ENCODE results near the gene ADA. TPM values are rescaled to one million over a fixed set of nuclear protein-coding genes. Genes with fewer than 3 reads are reported as not detected.

The ADA gene
- total and polyA plus RNA-seq, 9 of the 15 experiments (the other 6 are each of a cell fraction or from before 2014, with no cell fraction given), result 2.4 to 26.1 (median 5.3) TPM

GRCh38 chr20:44624743-44625271, 26.7 kb downstream of the ADA start:
- POLR2A ChIA-PET, result no interaction called here
- H4K20me1 ChIP-seq (replicated peaks; ENCODE audit: control insufficient read depth, insufficient read depth, low read length), result 0 out of 2 replicates have a peak, but pooled peaks cover 5% of the 10 kb centered on the region
- H3K79me2 ChIP-seq (ENCODE audit: control insufficient read depth, insufficient read depth, low read length), result no peaks in the 10 kb centered on the region
- H2AFZ ChIP-seq (ENCODE audit: low read depth, low read length), result no peak overlapping the region
- FAIRE-seq (no peak), DNase-seq (ENCODE audit: extremely low read depth in 1 of 4, low spot score in 3 of 4) (no peak), ATAC-seq (no peak)
- no peak overlapping the region for H3K9ac ChIP-seq (ENCODE audit: insufficient read depth in 1 of 2, low read depth in 2 of 2, low read length in 2 of 2)
- no peaks in the 10 kb centered on the region for H3K36me3 ChIP-seq (ENCODE audit: control insufficient read depth, insufficient read depth, low read length)
- BruUV-seq (replicated peaks), result no TSS peak
- H3K4me3 ChIP-seq, result no peak overlapping the region
- no peak overlapping the region for H3K4me2 ChIP-seq (ENCODE audit: insufficient read depth, low read length)
- peaks cover 11 to 14% of the 10 kb centered on the region in 2 experiments; a peak in 4 of 5 replicates for H3K4me1 ChIP-seq (replicated peaks in 1 of 2; ENCODE audit: control insufficient read depth in 2 of 2, insufficient read depth in 2 of 2, low read length in 2 of 2)
- H3K27me3 ChIP-seq (ENCODE audit: control insufficient read depth in 2 of 2, insufficient read depth in 2 of 2, low read length in 2 of 2), result no peaks in the 10 kb centered on the region; a peak in 1 of 5 replicates
- H3K9me1 ChIP-seq (ENCODE audit: control insufficient read depth, insufficient read depth, low read length), result no peaks in the 10 kb centered on the region
- 44% methylated on average over 6 of the region's 6 CpGs for WGBS (ENCODE audit: insufficient coverage, low coverage, missing lambda C conversion rate)
- in situ Hi-C loops (cut with MboI) (no loop called here), intact Hi-C loops (cut with micrococcal nuclease) (no loop called here)
- no peaks in the 10 kb centered on the region for H3K9me3 ChIP-seq (replicated peaks; ENCODE audit: control insufficient read depth, insufficient read depth, low read depth, low read length)
- TF ChIP-seq RBM25 (IDR thresholded peaks at IDR 0.05; ENCODE audit: low read depth, low read length, severe bottlenecking) (peak; percentile 63), HNRNPL (IDR thresholded peaks at IDR 0.05; ENCODE audit: low read depth, low read length) (no peak), BCOR (IDR thresholded peaks at IDR 0.05) (peak; percentile 51)
- CTCF ChIA-PET (ENCODE audit: low intra/inter-chr PET ratio), result interaction anchor here (0.9 kb wide), 1 partner anchor 15 kb away, joined by 3 read pairs; no protein-coding TSS in a partner anchor
- H3K27ac ChIP-seq (ENCODE audit: extremely low read depth, low read depth, low read length), result no peak overlapping the region

GRCh38 chr20:44624152-44624551, 27.3 kb downstream of the ADA start:
- CTCF ChIA-PET (ENCODE audit: low intra/inter-chr PET ratio), result interaction anchor here (0.9 kb wide), 1 partner anchor 15 kb away, joined by 3 read pairs; no protein-coding TSS in a partner anchor
- Histone ChIP-seq H3K9ac (ENCODE audit: insufficient read depth in 1 of 2, low read depth in 2 of 2, low read length in 2 of 2) (no peak overlapping the region), H3K27me3 (ENCODE audit: control insufficient read depth in 2 of 2, insufficient read depth in 2 of 2, low read length in 2 of 2) (no peaks in the 10 kb centered on the region; a peak in 1 of 5 replicates), H3K4me3 (no peak overlapping the region), H2AFZ (ENCODE audit: low read depth, low read length) (no peak overlapping the region), H4K20me1 (replicated peaks; ENCODE audit: control insufficient read depth, insufficient read depth, low read length) (0 out of 2 replicates have a peak, but pooled peaks cover 5% of the 10 kb centered on the region), H3K79me2 (ENCODE audit: control insufficient read depth, insufficient read depth, low read length) (no peaks in the 10 kb centered on the region), H3K4me2 (ENCODE audit: insufficient read depth, low read length) (no peak overlapping the region), H3K36me3 (ENCODE audit: control insufficient read depth, insufficient read depth, low read length) (no peaks in the 10 kb centered on the region), H3K9me1 (ENCODE audit: control insufficient read depth, insufficient read depth, low read length) (no peaks in the 10 kb centered on the region), H3K9me3 (replicated peaks; ENCODE audit: control insufficient read depth, insufficient read depth, low read depth, low read length) (no peaks in the 10 kb centered on the region), H3K4me1 (replicated peaks in 1 of 2; ENCODE audit: control insufficient read depth in 2 of 2, insufficient read depth in 2 of 2, low read length in 2 of 2) (peaks cover 10 to 11% of the 10 kb centered on the region in 2 experiments; a peak in 4 of 5 replicates), H3K27ac (ENCODE audit: extremely low read depth, low read depth, low read length) (no peak overlapping the region)
- no peak for DNase-seq (ENCODE audit: extremely low read depth in 1 of 4, low spot score in 3 of 4)
- ATAC-seq, result no peak
- POLR2A ChIA-PET, result interaction anchor here (0.6 kb wide), 2 partner anchors 22 to 300 kb away, joined by 3 to 4 read pairs; no protein-coding TSS in a partner anchor
- intact Hi-C loops (cut with micrococcal nuclease), result no loop called here
- in situ Hi-C loops (cut with MboI), result no loop called here
- no TSS peak for BruUV-seq (replicated peaks)
- WGBS (ENCODE audit: insufficient coverage, low coverage, missing lambda C conversion rate), result 34% methylated on average over 4 of the region's 4 CpGs
- FAIRE-seq, result no peak
- TF ChIP-seq GATA2 (CRISPR knock-in tag; IDR thresholded peaks at IDR 0.05) (no peak), TOE1 (IDR thresholded peaks at IDR 0.05; ENCODE audit: borderline replicate concordance) (no peak), TOE1 (CRISPR knock-in tag; IDR thresholded peaks at IDR 0.05; ENCODE audit: borderline replicate concordance, low read depth) (no peak), SMAD2 (IDR thresholded peaks at IDR 0.05; ENCODE audit: low read depth, low read length) (no peak), MXD1 (CRISPR knock-in tag; IDR thresholded peaks at IDR 0.05; ENCODE audit: borderline replicate concordance, poor library complexity, severe bottlenecking) (no peak), ZNF224 (CRISPR knock-in tag; IDR thresholded peaks at IDR 0.05) (no peak), DEAF1 (CRISPR knock-in tag; IDR thresholded peaks at IDR 0.05) (no peak), POLR2G (IDR thresholded peaks at IDR 0.05; ENCODE audit: low read depth, low read length) (no peak), NR0B1 (IDR thresholded peaks at IDR 0.05; ENCODE audit: partially characterized antibody) (no peak)
